IMR-90 (cell line): Measurements from ENCODE around the gene PDE6B. TPM values are rescaled to one million over a fixed set of nuclear protein-coding genes. Genes with fewer than 3 reads are reported as not detected.

Source experiments
- ATAC-seq: fragments of 200-7000 bp; cut with Tn5 transposase; 2 replicates; pipeline ENCODE4 v1.9.1; 2020; ENCODE audit warnings: low read depth, mild to moderate bottlenecking, moderate library complexity
- BruUV-seq: library from RNA; stranded (reverse); fragments of 400-500 nt; replicated peaks from 2 replicates; lab custom pipeline; 2021; lab: Mats Ljungman, UMichigan
- CTCF ChIA-PET: fragments of 300-600 bp; formaldehyde crosslinking; extraction: SDS; loops from one replicate; lab custom pipeline; 2021; ENCODE audit warnings: antibody characterized with exemption; lab: Yijun Ruan, JAX
- POLR2A ChIA-PET: fragments of 300-600 bp; sonication (Branson Sonifier 250); formaldehyde crosslinking; loops from one replicate; lab custom pipeline; 2022; ENCODE audit warnings: antibody characterized with exemption; ENCODE audit not compliant: unreplicated experiment; lab: Charles Lee
- DNase-seq: peaks from one replicate; pipeline ENCODE4 v3.0.0; 2013
- H2AFZ ChIP-seq: replicated peaks from 2 replicates; pipeline ENCODE3; 2013; ENCODE audit warnings: low read length, mild to moderate bottlenecking; ENCODE audit not compliant: poor library complexity
- H2AK5ac ChIP-seq: 2 replicates; pipeline ENCODE4 v1.6.1; 2013; ENCODE audit warnings: low read depth, low read length, inconsistent platforms
- H2AK9ac ChIP-seq: replicated peaks from 2 replicates; pipeline ENCODE3; 2013; ENCODE audit warnings: mild to moderate bottlenecking, low read depth, low read length, moderate library complexity; ENCODE audit not compliant: poor library complexity
- H2BK120ac ChIP-seq: 2 replicates; pipeline ENCODE4 v1.6.1; 2013; ENCODE audit warnings: low read depth, low read length, inconsistent platforms
- H2BK15ac ChIP-seq: 3 replicates; pipeline ENCODE4 v1.6.1; 2013; ENCODE audit warnings: low read depth, low read length, inconsistent platforms
- H2BK20ac ChIP-seq: 2 replicates; pipeline ENCODE4 v1.6.1; 2013; ENCODE audit warnings: low read depth, mild to moderate bottlenecking, inconsistent platforms, low read length, moderate library complexity
- H2BK5ac ChIP-seq: 2 replicates; pipeline ENCODE4 v1.6.1; 2013; ENCODE audit warnings: mild to moderate bottlenecking, low read depth, low read length, inconsistent platforms; ENCODE audit not compliant: poor library complexity, severe bottlenecking
- H3K14ac ChIP-seq: replicated peaks from 2 replicates; pipeline ENCODE4 v1.6.1; 2013; ENCODE audit warnings: low read depth, low read length, inconsistent platforms
- H3K18ac ChIP-seq: 2 replicates; pipeline ENCODE4 v1.6.1; 2013; ENCODE audit warnings: low read depth, low read length, control low read depth
- H3K23ac ChIP-seq: 2 replicates; pipeline ENCODE4 v1.6.1; 2013; ENCODE audit warnings: low read depth, low read length, inconsistent platforms
- H3K27ac ChIP-seq: 2 replicates; pipeline ENCODE4 v1.5.1; 2013; ENCODE audit warnings: mild to moderate bottlenecking, control low read depth, low read length; ENCODE audit not compliant: insufficient read depth
- H3K27me3 ChIP-seq: 2 replicates; pipeline ENCODE4 v1.6.1; 2013; ENCODE audit warnings: low read length; ENCODE audit not compliant: control insufficient read depth, insufficient read depth
- H3K36me3 ChIP-seq: 2 replicates; pipeline ENCODE4 v1.6.1; 2013; ENCODE audit warnings: low read length, mixed read lengths; ENCODE audit not compliant: control insufficient read depth, insufficient read depth
- H3K4ac ChIP-seq: 2 replicates; pipeline ENCODE4 v1.6.1; 2013; ENCODE audit warnings: low read depth, low read length, inconsistent platforms
- H3K4me1 ChIP-seq: 2 replicates; pipeline ENCODE4 v1.6.1; 2013; ENCODE audit warnings: low read length, mixed read lengths; ENCODE audit not compliant: control insufficient read depth, insufficient read depth
- H3K4me2 ChIP-seq: 2 replicates; pipeline ENCODE4 v1.6.1; 2013; ENCODE audit warnings: low read depth, mild to moderate bottlenecking, control low read depth, low read length, moderate library complexity
- H3K4me3 ChIP-seq: 2 replicates; pipeline ENCODE4 v1.5.1; 2013; ENCODE audit warnings: low read depth, mild to moderate bottlenecking, control low read depth, low read length, moderate library complexity; ENCODE audit not compliant: insufficient read depth
- H3K56ac ChIP-seq: 2 replicates; pipeline ENCODE4 v1.6.1; 2013; ENCODE audit warnings: low read length, inconsistent platforms; ENCODE audit not compliant: insufficient read depth; ENCODE audit errors: extremely low read depth
- H3K79me1 ChIP-seq, 2 experiments: 2 replicates each; pipeline ENCODE4 v1.6.1; 2013; ENCODE audit warnings: low read length in 2 of 2, inconsistent platforms in 1 of 2, low read depth in 1 of 2
- H3K9ac ChIP-seq: 2 replicates; pipeline ENCODE4 v1.6.1; 2013; ENCODE audit warnings: low read depth, low read length, control low read depth
- H3K9me1 ChIP-seq: 2 replicates; pipeline ENCODE4 v1.6.1; 2013; ENCODE audit warnings: low read length, inconsistent platforms; ENCODE audit not compliant: insufficient read depth
- H3K9me3 ChIP-seq: 2 replicates; pipeline ENCODE4 v1.6.1; 2013; ENCODE audit warnings: low read length; ENCODE audit not compliant: control insufficient read depth, insufficient read depth
- H4K20me1 ChIP-seq: 2 replicates; pipeline ENCODE4 v1.6.1; 2013; ENCODE audit warnings: low read length, inconsistent platforms; ENCODE audit not compliant: insufficient read depth
- H4K5ac ChIP-seq: 2 replicates; pipeline ENCODE4 v1.6.1; 2013; ENCODE audit warnings: mild to moderate bottlenecking, low read depth, low read length, control low read depth
- H4K8ac ChIP-seq, 2 experiments: 2 replicates each; pipeline ENCODE4 v1.6.1; 2013; ENCODE audit warnings: low read depth in 2 of 2, low read length in 2 of 2, control low read depth in 1 of 2, inconsistent platforms in 1 of 2
- H4K91ac ChIP-seq: 2 replicates; pipeline ENCODE4 v1.6.1; 2013; ENCODE audit warnings: low read depth, low read length, inconsistent platforms; ENCODE audit not compliant: insufficient read depth
- USF2 ChIP-seq: fragments of 150-350 bp; IDR thresholded peaks from 2 replicates; pipeline ENCODE4 v1.6.1; 2017; ENCODE audit warnings: mild to moderate bottlenecking, antibody characterized with exemption, low read length, low read depth
- WGBS, 2 experiments: methylation state at CpG; one replicate each; pipeline versions ENCODE4 v1.1.5 to v1.1.7; 2013; ENCODE audit warnings: missing lambda C conversion rate in 2 of 2; ENCODE audit not compliant: insufficient read length in 1 of 2; ENCODE audit errors: extremely low coverage in 2 of 2; 5-methylcytosine and 5-hydroxymethylcytosine counted together
- dilution Hi-C: fragments of 300-500 bp; cut with HindIII; formaldehyde crosslinking; loops from one replicate; pipeline ENCODE4 v1.14.3; 2018; ENCODE audit warnings: low sequenced_read_pairs; ENCODE audit not compliant: unreplicated experiment
- in situ Hi-C: fragments of 300-500 bp; cut with MboI; formaldehyde crosslinking; loops from 3 replicates; pipeline ENCODE4 v1.14.3; 2019; ENCODE audit warnings: low sequenced_read_pairs, inconsistent platforms, mixed read lengths
- intact Hi-C: fragments of 100-400 bp; cut with micrococcal nuclease; formaldehyde crosslinking; loops from 2 replicates; pipeline ENCODE4 v1.10.0; 2022
- polyA plus RNA-seq, 3 experiments: library from polyadenylated mRNA; depleted of rRNA; stranded (reverse); fragments of >200 nt; gene quantifications; 2 replicates each; pipeline ENCODE4 v1.2.3, GENCODE V29; 2012; ENCODE audit warnings: low replicate concordance in 1 of 3
- total RNA-seq: library from RNA; depleted of rRNA; stranded (reverse); fragments of >200 nt; gene quantifications from 2 replicates; pipeline ENCODE4 v1.2.3, GENCODE V29; 2012

The PDE6B gene
- total and polyA plus RNA-seq, 2 of the 4 experiments (the other 2 are of a cell fraction): under 0.01 TPM; not detected in 1

- H3K9me1 ChIP-seq: no peaks in the 10 kb centered on the region
- no peak overlapping the region for H2AFZ ChIP-seq
- ATAC-seq: no peak
- H3K4me1 ChIP-seq: no peaks in the 10 kb centered on the region
- H3K79me1 ChIP-seq: no peaks in the 10 kb centered on the region
- WGBS, 2 experiments: 72% methylated on average over 5 of the region's 25 CpGs; no CpG with 5 or more reads in 1 of the 2 experiments
- no peak overlapping the region for H2BK15ac ChIP-seq
- H2BK20ac ChIP-seq: no peak overlapping the region
- H4K91ac ChIP-seq: no peak overlapping the region
- H2BK120ac ChIP-seq: no peak overlapping the region
- no peaks in the 10 kb centered on the region for H3K27me3 ChIP-seq
- H2AK9ac ChIP-seq: no peak overlapping the region
- in situ Hi-C loops: no loop called here
- no peak overlapping the region for H4K5ac ChIP-seq
- H3K36me3 ChIP-seq: no peaks in the 10 kb centered on the region
- ChIA-PET CTCF (no interaction called here), POLR2A (no interaction called here)
- H3K4me2 ChIP-seq: no peak overlapping the region
- H3K23ac ChIP-seq: no peak overlapping the region
- H2AK5ac ChIP-seq: no peak overlapping the region
- no peak overlapping the region for H3K18ac ChIP-seq
- dilution Hi-C loops: no loop called here
- no peak overlapping the region for H3K14ac ChIP-seq
- H4K8ac ChIP-seq: no peak overlapping the region
- H3K9me3 ChIP-seq: peaks cover 4% of the 10 kb centered on the region
- no peak overlapping the region for H3K9ac ChIP-seq
- H3K27ac ChIP-seq: no peak overlapping the region
- H4K20me1 ChIP-seq: no peaks in the 10 kb centered on the region
- intact Hi-C loops: no loop called here
- H3K56ac ChIP-seq: no peak overlapping the region
- no peak for DNase-seq
- no peak overlapping the region for H2BK5ac ChIP-seq
- TF ChIP-seq USF2: no peak
- no peak overlapping the region for H3K4me3 ChIP-seq
- BruUV-seq: no TSS peak
- no peak overlapping the region for H3K4ac ChIP-seq
Observed at GRCh38 chr4:587671-588350, 37.6 kb upstream of the PDE6B start.
